GM08714 (cell line): ENCODE results near the gene DNAH8.

Experiments used
- H3K4me3 ChIP-seq: fragments of 200-500 bp; sonication (Bioruptor generic); 2 replicates; pipeline ENCODE4 v1.5.1; 2014; ENCODE audit warnings: mild to moderate bottlenecking, low read length, inconsistent platforms
- ZNF274 ChIP-seq: IDR thresholded peaks from 2 replicates; pipeline ENCODE4 v1.6.1; 2012; ENCODE audit warnings: mild to moderate bottlenecking, low read depth, low read length

Gene DNAH8

DNA sequence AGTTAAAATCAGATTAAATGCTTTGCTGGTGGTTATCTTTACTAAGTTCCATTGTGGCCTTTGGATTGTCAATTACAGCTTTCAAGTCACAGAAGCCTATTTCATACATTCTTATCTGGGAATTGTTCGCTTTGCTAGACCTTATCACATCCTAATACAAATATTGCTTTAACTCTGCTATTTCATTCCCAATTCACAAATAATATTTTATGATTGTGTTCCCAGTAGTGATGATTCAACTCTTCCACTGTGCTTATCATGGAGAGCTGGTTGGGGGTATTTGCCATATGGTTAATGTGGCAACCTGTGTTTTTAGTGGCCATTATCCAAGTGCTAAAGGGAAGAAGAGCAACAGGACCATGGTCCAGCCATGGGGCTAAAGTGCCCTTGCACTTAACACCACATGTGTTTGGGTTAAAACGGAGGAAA, 260.5 kb downstream of the DNAH8 start:
- H3K4me3 ChIP-seq: no peak overlapping the region
- TF ChIP-seq ZNF274: no peak

DNA sequence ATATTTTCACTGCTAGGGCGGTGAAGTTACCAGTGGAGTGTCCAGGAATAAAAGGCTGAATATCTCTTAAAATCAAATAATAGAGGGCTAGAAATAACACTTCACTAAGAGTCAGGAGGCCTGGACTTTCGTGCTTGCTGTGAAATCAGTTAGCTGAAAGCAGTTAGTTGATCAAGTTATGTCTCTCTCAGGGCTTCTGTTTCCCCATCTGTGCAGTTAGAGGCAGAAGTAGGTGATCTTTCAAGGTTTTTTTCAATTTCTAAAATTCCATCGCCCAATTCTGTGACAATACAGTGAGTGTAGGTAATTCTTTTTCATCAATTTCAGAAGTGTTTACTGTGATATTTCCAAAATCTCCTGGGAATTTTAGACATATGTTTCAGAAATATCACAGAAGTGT, 260.9 kb downstream of the DNAH8 start:
- H3K4me3 ChIP-seq: no peak overlapping the region
- no peak for TF ChIP-seq ZNF274

DNA sequence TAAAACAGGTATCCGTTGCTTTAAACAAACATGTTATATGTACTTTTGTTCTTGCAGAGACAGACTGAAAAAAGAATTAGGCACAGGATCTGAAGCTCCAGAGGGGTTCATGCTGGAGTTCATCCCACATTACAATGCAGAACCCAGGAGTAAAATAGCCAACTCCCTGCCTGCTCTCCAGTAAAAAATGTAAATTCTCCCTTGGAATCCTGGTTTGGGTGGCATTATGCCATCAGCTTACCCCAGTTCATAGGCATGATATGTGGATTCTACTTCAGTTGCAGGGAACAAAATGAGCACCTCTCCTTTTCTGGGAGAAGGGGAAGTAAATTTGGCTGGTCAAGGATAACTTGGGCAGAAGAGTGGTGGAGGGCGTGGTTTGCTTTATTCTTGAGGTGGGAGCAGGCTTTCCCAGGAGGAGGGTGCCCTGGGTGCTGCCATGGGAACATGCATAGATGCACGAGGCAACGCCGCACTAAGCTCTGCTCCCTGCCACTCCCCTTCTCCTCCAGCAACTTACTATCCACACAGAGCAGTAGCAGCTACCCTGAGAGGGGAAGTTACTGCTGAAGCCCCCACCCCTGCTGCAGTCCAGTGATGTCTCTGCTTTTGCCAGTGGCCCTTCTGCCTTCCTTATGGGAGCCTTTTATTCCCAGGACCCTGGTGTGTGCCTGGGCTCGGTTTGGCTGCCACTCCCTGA, 261.8 kb downstream of the DNAH8 start:
- TF ChIP-seq ZNF274: no peak
- no peak overlapping the region for H3K4me3 ChIP-seq

DNA sequence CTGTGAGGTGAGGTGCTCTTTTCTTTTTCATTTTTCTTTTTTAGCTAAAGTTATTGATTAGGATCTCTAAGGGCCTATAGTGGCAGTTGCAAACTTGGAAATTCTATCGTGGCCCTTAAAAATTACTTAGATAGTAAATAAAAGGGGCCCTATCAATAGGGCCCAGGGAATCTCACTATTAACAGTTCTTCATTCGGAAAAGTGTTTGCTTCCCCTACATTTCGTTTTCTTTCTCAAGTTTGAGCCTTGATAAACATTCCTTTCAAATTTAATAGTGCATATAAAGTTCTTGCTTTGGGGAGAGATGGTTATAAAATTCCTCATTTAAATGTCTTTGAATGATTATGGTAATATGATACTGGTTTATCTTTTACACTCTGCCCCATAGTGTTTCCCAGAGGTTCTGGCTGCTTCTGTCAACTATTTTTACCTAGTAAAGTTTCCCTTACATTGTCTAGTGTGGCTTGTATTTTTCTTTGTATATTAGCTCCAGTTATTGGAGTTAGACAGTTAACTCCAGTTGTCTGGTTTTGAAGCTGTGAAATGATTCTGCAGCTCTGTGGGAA, 263.1 kb downstream of the DNAH8 start:
- no peak overlapping the region for H3K4me3 ChIP-seq
- no peak for TF ChIP-seq ZNF274

DNA sequence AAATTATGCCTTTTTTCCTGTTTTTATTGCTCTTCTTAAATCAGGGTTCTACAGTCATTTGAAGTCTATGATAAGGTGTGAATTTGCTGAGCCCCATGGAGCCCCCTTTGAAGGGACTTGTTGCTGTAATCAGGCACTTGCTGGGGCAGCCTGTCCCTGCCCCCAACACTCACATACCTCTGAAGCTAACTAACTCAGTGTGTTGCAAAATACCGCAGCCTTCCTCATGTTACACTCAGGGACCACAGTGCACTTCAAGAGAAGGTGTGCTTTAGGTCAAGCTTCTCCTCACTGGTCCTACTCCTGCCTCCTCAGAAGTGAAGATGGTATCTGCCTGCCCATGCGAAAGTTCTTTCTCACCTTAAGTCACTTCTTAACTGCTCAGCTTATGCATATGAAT, 267.4 kb downstream of the DNAH8 start:
- no peak overlapping the region for H3K4me3 ChIP-seq
- TF ChIP-seq ZNF274: no peak

DNA sequence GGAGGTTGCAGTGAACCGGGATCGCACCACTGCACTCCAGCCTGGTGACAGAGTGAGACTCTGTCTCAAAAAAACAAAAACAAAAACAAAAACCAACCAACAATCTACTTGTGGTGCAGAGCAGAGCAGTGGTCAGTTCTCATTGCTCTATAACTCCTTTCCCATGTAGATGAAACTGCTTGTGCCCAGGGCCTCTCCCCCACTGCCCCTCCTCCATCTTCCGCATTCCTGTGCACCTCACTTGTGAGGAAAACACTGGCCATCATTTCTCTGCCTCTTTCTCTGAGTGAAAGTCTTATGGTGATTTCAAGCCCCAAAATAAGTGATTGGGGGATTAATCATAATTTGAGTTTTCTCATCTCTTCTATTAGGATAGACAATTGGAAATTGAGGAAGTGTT, 269.6 kb downstream of the DNAH8 start:
- TF ChIP-seq ZNF274: no peak

DNA sequence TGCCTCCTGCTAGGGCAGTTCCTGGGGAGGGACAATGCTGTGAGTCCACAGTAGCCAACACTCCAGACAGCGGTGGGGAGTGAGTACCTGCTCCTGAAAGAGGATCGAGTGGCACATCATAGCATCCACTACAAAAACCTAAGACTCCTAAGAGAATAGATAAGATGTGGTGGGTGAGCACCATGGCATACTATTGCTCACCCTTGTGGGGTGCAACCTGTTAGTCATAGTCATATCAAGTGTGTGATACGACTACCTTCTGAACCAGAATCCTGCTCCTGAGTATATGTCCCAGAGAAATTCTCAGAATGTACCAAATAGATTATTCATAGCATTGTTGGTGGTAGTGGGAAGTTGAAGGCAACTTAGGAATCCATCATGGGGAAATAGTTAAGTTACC, 270.7 kb downstream of the DNAH8 start:
- no peak for TF ChIP-seq ZNF274
- H3K4me3 ChIP-seq: no peak overlapping the region

More for the DNA sequence above, 269.6 kb downstream of the DNAH8 start:
- no peak overlapping the region for H3K4me3 ChIP-seq

DNA sequence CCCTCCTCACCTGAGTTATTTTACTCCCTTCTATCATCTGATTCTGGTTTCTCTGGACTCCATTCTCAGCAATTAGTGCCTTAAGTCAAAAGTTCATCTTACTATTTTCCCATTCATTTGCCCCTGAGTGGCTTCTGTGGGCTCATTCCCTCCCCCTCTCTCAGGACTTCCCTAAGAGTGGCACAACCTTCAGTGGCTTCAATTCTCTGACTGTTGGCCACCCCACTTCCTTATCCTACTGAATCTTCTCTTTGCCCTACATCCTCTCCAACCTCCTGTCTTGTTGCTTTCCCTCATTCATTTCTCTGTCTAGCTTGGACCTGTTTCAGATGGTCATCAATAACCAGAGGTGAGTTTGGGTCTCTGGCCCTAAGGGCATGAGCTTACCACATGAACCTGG, 272.4 kb downstream of the DNAH8 start:
- TF ChIP-seq ZNF274: no peak
- no peak overlapping the region for H3K4me3 ChIP-seq

DNA sequence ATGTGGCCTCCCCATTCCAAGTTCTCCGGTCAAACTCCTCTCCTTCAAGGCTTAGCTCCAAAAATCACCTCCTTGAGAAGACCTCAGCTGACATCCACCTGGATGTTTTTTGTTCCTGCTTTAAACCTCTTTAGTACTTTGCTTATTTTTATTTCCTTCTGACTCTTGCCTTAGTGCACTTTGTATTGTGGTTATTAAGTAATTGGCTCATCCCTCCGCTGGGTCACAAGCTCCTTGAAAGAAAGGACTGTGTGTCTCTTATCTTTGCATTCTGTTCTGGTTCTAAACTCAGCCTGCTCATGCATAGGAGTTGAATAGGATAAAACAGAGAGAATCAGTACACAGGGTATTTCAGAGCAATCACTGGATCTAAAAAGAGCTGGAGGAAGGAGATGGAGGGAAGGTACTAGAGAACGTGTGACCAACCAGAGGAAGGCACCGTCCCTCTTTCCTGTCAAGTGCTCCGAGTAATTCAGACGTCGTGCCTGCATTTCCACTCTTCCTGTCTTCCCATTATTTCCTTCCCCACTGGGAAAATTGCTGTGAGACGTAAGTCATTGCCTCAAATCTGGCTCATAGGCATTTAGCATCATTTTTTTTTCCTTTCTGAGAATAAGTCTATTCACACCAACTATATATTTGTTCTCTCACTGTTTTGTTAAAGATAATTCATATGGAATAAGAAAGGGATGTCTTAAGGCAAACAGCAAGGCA, 273.8 kb downstream of the DNAH8 start:
- TF ChIP-seq ZNF274: no peak
- H3K4me3 ChIP-seq: no peak overlapping the region

DNA sequence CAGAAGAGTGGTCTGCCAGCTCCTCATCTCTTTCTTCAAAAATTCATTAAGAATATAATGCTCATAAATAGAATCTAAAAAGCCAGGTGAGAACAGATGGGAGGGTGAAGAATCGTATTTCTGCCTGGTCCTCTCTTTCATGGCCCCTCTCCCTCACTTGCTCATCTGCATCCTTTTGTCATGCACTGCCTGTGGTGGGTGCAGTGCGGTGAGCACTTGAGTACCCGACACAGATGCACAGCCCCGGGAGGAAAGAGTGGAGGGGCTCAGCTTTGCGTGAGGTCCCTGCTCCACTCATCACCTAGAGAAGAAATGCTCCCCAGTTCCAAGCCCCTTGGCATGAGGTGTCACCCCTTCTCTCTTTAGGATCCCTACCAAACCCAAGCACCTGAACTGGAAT, 275.4 kb downstream of the DNAH8 start:
- no peak for TF ChIP-seq ZNF274
- no peak overlapping the region for H3K4me3 ChIP-seq

DNA sequence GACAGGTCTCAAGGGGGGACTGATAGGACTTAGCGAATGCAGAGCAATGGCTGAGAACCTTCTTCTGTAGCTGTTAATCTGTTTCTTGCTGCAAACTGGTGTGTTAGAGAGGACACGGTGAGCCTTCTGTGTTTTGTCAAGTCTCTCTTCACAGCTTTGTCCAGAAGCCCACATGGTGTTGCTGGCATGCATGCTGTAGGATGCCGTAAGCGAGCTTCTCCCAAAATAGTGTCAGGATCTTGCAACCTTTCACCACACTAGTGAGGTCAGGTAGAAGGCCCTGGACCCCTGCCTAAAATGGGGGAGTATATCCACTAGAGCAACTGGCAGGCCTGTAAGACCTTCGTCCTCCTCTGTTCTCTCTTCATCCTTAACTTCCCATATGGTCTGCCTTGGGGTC, 281.6 kb downstream of the DNAH8 start:
- no peak overlapping the region for H3K4me3 ChIP-seq
- TF ChIP-seq ZNF274: no peak

DNA sequence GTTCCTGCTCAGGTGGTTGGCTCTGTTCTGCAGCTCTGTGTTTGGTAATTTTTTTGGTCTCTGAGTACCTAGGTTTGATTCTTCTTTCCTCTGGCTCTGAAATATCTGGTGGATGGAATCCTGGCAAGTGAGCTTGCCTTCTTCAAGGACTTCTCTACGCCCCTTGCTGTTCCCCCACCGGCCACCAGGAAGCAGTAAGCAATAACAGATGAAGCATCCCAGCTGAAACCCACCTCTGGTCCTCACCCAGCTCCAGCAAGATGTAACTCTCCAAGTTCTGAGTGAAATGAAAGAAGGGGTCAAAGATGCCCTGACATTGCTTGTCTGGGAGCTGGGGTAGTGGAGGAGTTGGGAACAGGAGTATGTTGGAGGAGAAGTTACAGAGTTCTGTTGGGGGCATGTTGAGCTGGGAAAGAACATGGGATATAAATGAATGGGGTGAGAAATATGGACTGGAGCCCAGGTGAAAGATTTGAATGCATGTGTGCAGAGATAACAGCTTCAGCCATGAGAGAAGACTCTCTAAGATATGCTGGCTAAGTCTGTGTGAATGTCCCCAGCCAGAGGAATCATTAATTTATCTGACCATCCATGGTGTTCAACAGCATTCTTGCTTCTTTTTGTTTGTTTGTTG, 282.1 kb downstream of the DNAH8 start:
- TF ChIP-seq ZNF274: no peak
- H3K4me3 ChIP-seq: no peak overlapping the region

DNA sequence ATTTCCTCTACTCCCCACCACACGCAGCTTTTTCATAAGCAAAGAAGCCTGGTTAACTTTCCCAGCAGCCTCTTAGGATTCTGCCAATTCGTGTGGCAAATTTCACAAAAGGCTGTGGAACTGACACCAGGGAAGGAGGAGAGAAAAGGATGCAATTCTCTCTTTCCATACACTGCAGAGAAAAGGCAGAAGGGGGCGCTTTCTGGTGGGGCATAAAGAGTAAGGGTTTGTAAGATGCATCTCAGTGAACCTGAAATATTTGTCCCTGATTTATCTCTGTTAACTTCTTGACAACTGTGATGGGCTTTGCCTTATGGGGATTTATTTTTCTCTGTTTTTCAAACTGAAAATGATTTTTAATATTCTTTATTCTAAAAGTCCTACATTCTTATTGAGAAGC, 288.0 kb downstream of the DNAH8 start:
- no peak for TF ChIP-seq ZNF274
- H3K4me3 ChIP-seq: no peak overlapping the region

DNA sequence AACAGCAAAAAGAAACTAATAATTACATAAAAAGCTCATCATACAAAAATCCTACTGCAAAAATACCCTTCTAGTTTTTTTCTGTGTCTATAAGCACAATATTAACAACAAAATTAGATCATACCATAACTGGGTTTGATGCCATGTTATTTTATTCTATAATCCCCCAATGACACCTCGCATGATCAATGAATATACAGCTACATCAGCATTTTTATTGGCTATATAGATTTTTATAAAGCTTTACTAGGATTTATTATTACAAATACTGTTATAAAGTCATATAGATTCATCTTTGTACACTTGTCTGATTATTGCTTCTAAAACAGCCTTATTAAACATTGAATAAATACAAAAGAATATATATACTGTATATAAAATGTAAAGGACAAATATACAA, 288.4 kb downstream of the DNAH8 start:
- no peak for TF ChIP-seq ZNF274

DNA sequence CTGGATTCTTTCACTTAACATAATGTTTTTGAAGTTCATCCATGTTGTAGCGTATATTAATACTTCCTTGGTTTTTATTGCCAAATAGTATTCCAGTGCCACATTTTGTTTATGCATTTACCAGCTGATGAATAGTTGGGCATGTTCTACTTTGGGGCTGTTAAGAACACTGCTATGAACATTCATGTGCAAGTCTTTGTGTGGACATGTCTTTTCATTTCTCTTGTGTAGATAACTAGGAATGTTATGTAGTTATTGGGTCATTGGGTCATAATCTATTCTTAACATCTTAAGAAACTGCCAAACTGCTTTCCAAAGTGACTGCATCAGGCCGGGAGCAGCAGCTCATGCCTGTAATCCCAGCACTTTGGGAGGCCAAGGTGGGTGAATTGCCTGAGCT, 289.7 kb downstream of the DNAH8 start:
- no peak overlapping the region for H3K4me3 ChIP-seq
- no peak for TF ChIP-seq ZNF274

More for the DNA sequence above, 288.4 kb downstream of the DNAH8 start:
- H3K4me3 ChIP-seq: no peak overlapping the region

DNA sequence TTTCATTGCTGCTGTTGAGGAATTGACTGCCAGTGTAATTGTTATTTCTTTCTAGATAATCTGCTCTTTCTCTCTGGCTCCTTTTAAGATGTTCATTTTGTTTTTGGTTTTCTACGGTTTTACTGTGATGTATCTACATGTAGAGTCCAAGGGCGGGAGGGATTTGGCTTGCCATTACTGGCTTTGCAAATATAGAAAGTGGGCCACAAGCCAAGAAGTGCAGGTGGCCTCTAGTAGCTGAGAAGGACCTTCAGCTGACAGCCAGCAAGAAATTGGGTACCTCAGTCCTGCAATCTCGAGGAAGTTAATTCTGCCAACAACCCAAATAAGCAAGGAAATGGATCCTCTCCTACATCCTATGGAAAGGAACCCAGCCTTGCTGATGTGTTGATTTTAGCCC, 290.7 kb downstream of the DNAH8 start:
- TF ChIP-seq ZNF274: no peak
- H3K4me3 ChIP-seq: no peak overlapping the region
